HepG2 (cell line): ENCODE measurements around the gene LCLAT1. TPM values are rescaled to one million over a fixed set of nuclear protein-coding genes. Genes with fewer than 3 reads are reported as not detected.

Experiments used
- ATAC-seq: fragments of 200-7000 bp; cut with Tn5 transposase; 3 replicates; pipeline ENCODE4 v1.9.1; 2020; ENCODE audit warnings: mild to moderate bottlenecking, moderate library complexity
- BruUV-seq: library from RNA; stranded (reverse); fragments of 400-500 nt; replicated peaks from 2 replicates; lab custom pipeline; 2021; lab: Mats Ljungman, UMichigan
- CTCF ChIA-PET: fragments of 300-600 bp; formaldehyde crosslinking; extraction: SDS; loops from one replicate; lab custom pipeline; 2021; ENCODE audit warnings: low total read pairs, inconsistent platforms, low intra/inter-chr PET ratio; lab: Yijun Ruan, JAX
- POLR2A ChIA-PET: fragments of 350-600 bp; sonication (Branson Sonifier 250); formaldehyde crosslinking; loops from one replicate; lab custom pipeline; 2020; ENCODE audit warnings: antibody characterized with exemption, inconsistent platforms; lab: Yijun Ruan, JAX
- DNase-seq: peaks from one replicate; pipeline ENCODE4 v3.0.0-alpha.2; 2015; ENCODE audit warnings: low spot score
- FAIRE-seq: peaks from 3 replicates; lab custom pipeline; 2011; peaks lifted over from hg19 to GRCh38; lab: Jason Lieb, UNC
- H2AFZ ChIP-seq: one replicate; pipeline ENCODE4 v1.6.1; 2011; ENCODE audit warnings: low read length, inconsistent platforms
- H3K27ac ChIP-seq: fragments of 300-600 bp; 3 replicates; pipeline ENCODE4 v1.8.0; 2011; ENCODE audit warnings: mixed run types, mild to moderate bottlenecking, mixed read lengths, low read length, inconsistent platforms; ENCODE audit not compliant: insufficient read depth; ENCODE audit errors: extremely low read length
- H3K27me3 ChIP-seq, 2 experiments: fragments of 200-600 bp in 1 of 2; 2 replicates in 1 of 2; 3 replicates in 1 of 2; pipeline versions ENCODE4 v1.6.0 to v1.8.0; 2011; ENCODE audit warnings: low read length in 2 of 2, mild to moderate bottlenecking in 2 of 2, moderate library complexity in 2 of 2, inconsistent platforms in 1 of 2; ENCODE audit not compliant: insufficient read depth in 2 of 2, control insufficient read depth in 1 of 2
- H3K36me3 ChIP-seq, 2 experiments: fragments of 200-600 bp in 1 of 2; replicated peaks in 1 of 2; 2 replicates in 1 of 2; 3 replicates in 1 of 2; pipeline versions ENCODE4 v1.5.1 to v1.8.0; 2011; ENCODE audit warnings: low read length in 2 of 2, inconsistent platforms in 1 of 2; ENCODE audit not compliant: insufficient read depth in 2 of 2, control insufficient read depth in 1 of 2
- H3K4me1 ChIP-seq: 2 replicates; pipeline ENCODE4 v1.5.1; 2012; ENCODE audit warnings: low read length, inconsistent platforms; ENCODE audit not compliant: insufficient read depth
- H3K4me2 ChIP-seq: 2 replicates; pipeline ENCODE4 v1.6.0; 2011; ENCODE audit warnings: low read depth, low read length, inconsistent platforms
- H3K4me3 ChIP-seq, 3 experiments: fragments of 200-600 bp in 1 of 3; sonication (generic), shearing (Covaris generic) in 1 of 3; replicated peaks in 1 of 3; 2 replicates each; pipeline ENCODE4 v1.5.1; 2011 to 2016; ENCODE audit warnings: low read length in 3 of 3, inconsistent platforms in 2 of 3, low read depth in 2 of 3, mild to moderate bottlenecking in 2 of 3, control low read depth in 1 of 3, mixed read lengths in 1 of 3; ENCODE audit not compliant: insufficient read depth in 1 of 3
- H3K79me2 ChIP-seq: one replicate; pipeline ENCODE4 v1.6.1; 2011; ENCODE audit warnings: low read length, inconsistent platforms; ENCODE audit not compliant: insufficient read depth
- H3K9ac ChIP-seq: 2 replicates; pipeline ENCODE4 v1.6.0; 2011; ENCODE audit warnings: mild to moderate bottlenecking, low read depth, low read length, inconsistent platforms; ENCODE audit not compliant: insufficient read depth
- H3K9me3 ChIP-seq: 2 replicates; pipeline ENCODE4 v1.5.1; 2012; ENCODE audit warnings: mild to moderate bottlenecking, low read length
- H4K20me1 ChIP-seq: 2 replicates; pipeline ENCODE4 v1.6.0; 2011; ENCODE audit warnings: inconsistent platforms, mild to moderate bottlenecking, low read length, moderate library complexity; ENCODE audit not compliant: insufficient read depth
- ATF7 ChIP-seq, 2 experiments: fragments of 450-650 bp in 1 of 2; sonication (generic) in 1 of 2; formaldehyde crosslinking in 1 of 2; IDR thresholded peaks; 2 replicates each; pipeline versions ENCODE4 v1.4.0 to v1.6.1; 2016 to 2020; ENCODE audit warnings: antibody characterized with exemption in 1 of 2, mild to moderate bottlenecking in 1 of 2, missing genetic modification reagents in 1 of 2
- CBFB ChIP-seq: sonication (generic); formaldehyde crosslinking; IDR thresholded peaks from 2 replicates; pipeline ENCODE4 v1.4.0; 2020; ENCODE audit warnings: missing genetic modification reagents
- FIP1L1 ChIP-seq: fragments of 200-400 bp; formaldehyde crosslinking; IDR thresholded peaks from 2 replicates; pipeline ENCODE4 v1.6.1; 2018; ENCODE audit warnings: low read depth, mild to moderate bottlenecking, low read length, moderate library complexity, borderline replicate concordance; ENCODE audit not compliant: insufficient read depth
- GPBP1L1 ChIP-seq: sonication (generic); formaldehyde crosslinking; IDR thresholded peaks from 2 replicates; pipeline ENCODE4 v1.5.0; 2020; ENCODE audit warnings: mild to moderate bottlenecking, missing genetic modification reagents
- HMGXB3 ChIP-seq: sonication (generic); formaldehyde crosslinking; IDR thresholded peaks from 2 replicates; pipeline ENCODE4 v1.4.0; 2020; ENCODE audit warnings: missing genetic modification reagents, borderline replicate concordance
- KLF12 ChIP-seq: sonication (generic); formaldehyde crosslinking; IDR thresholded peaks from 2 replicates; pipeline ENCODE4 v1.4.0; 2020; ENCODE audit warnings: missing genetic modification reagents, borderline replicate concordance
- PITX1 ChIP-seq: sonication (generic); formaldehyde crosslinking; IDR thresholded peaks from 2 replicates; pipeline ENCODE4 v1.5.1; 2020; ENCODE audit warnings: mild to moderate bottlenecking, missing genetic modification reagents
- REST ChIP-seq, 2 experiments: IDR thresholded peaks; 2 replicates each; pipeline ENCODE4 v1.6.1; 2011 to 2012; ENCODE audit warnings: low read length in 2 of 2, borderline replicate concordance in 1 of 2, low read depth in 1 of 2, mild to moderate bottlenecking in 1 of 2, moderate library complexity in 1 of 2
- SAFB2 ChIP-seq: sonication (generic); formaldehyde crosslinking; IDR thresholded peaks from 2 replicates; pipeline ENCODE4 v1.5.1; 2020; ENCODE audit warnings: missing genetic modification reagents, low read depth, mild to moderate bottlenecking, borderline replicate concordance
- ZBTB43 ChIP-seq: sonication (generic); formaldehyde crosslinking; conservative IDR thresholded peaks from 2 replicates; pipeline ENCODE4 v1.4.0; 2020; ENCODE audit warnings: missing genetic modification reagents
- WGBS: methylation state at CpG from one replicate; pipeline ENCODE4 v1.1.6; 2017; ENCODE audit warnings: low lambda C conversion rate; 5-methylcytosine and 5-hydroxymethylcytosine counted together
- in situ Hi-C: cut with HindIII; loops from 2 replicates; pipeline ENCODE4 v1.10.0; 2017; ENCODE audit warnings: low pct_unique_long_range_greater_than_20kb; ENCODE audit not compliant: extremely low pct_ligation_motif_present
- intact Hi-C: fragments of 100-400 bp; cut with micrococcal nuclease; formaldehyde crosslinking; loops from one replicate; pipeline ENCODE4 v1.10.0; 2022; ENCODE audit not compliant: unreplicated experiment
- polyA plus RNA-seq, 8 experiments: library from polyadenylated mRNA; depleted of rRNA in 3 of 8; stranded (reverse) in 7 of 8; unstranded in 1 of 8; fragments of >200 nt; fragmentation: Illumina TruSeq in 4 of 8; extraction: Trizol in 4 of 8; gene quantifications; 2 replicates each; pipeline versions ENCODE4 v1.2.1 to v1.2.3, GENCODE V29; 2011 to 2016; ENCODE audit warnings: low read depth in 4 of 8, missing spikeins in 1 of 8, mixed read lengths in 1 of 8; ENCODE audit not compliant: insufficient read depth in 1 of 8
- total RNA-seq, 5 experiments: library from RNA; depleted of rRNA; stranded (reverse); fragments of >200 nt; fragmentation: Illumina TruSeq; extraction: Trizol; gene quantifications; 2 replicates each; pipeline ENCODE4 v1.2.3, GENCODE V29; 2016; ENCODE audit warnings: low read depth in 1 of 5

The LCLAT1 gene
- total and polyA plus RNA-seq, 2 of the 13 experiments (the other 11 are each of a cell fraction or from before 2014, with no cell fraction given): 18.0 to 28.0 TPM

- TF ChIP-seq KLF12 (CRISPR knock-in tag) (no peak), FIP1L1 (no peak), GPBP1L1 (CRISPR knock-in tag) (no peak)
These were observed 45.1 kb downstream of the LCLAT1 start (continued) for GRCh38 chr2:30492185-30492584.

GRCh38 chr2:30492619-30493018 is 45.6 kb downstream of the LCLAT1 start:
- no peak overlapping the region for H3K9ac ChIP-seq
- CTCF ChIA-PET: no interaction called here
- no peak overlapping the region for H3K4me3 ChIP-seq
- H3K9me3 ChIP-seq: peaks cover 2% of the 10 kb centered on the region
- WGBS: 89% methylated on average over 1 of the region's 1 CpG
- TF ChIP-seq PITX1 (no peak), ZBTB43 (CRISPR knock-in tag) (no peak), ATF7 (IDR thresholded peaks at IDR 0.05) (no peak), ATF7 (CRISPR knock-in tag; IDR thresholded peaks at IDR 0.05) (no peak), REST (IDR thresholded peaks at IDR 0.05; ENCODE audit: borderline replicate concordance in 1 of 2, low read depth in 1 of 2, low read length in 2 of 2) (no peak), CBFB (no peak), HMGXB3 (no peak), SAFB2 (no peak)
- peaks cover 5% of the 10 kb centered on the region; the same call in 1 of the 2 replicates for H3K4me1 ChIP-seq
- peaks cover 4% of the 10 kb centered on the region for H3K79me2 ChIP-seq
- no peaks in the 10 kb centered on the region for H3K27me3 ChIP-seq
- no peak overlapping the region for H3K4me2 ChIP-seq
- ATAC-seq (no peak), DNase-seq (no peak), FAIRE-seq (no peak)
- H3K36me3 ChIP-seq: no peaks in the 10 kb centered on the region
- H2AFZ ChIP-seq: no peak overlapping the region
- no peak overlapping the region for H3K27ac ChIP-seq
- intact Hi-C loops (no loop called here), in situ Hi-C loops (no loop called here)
- H4K20me1 ChIP-seq: no peaks in the 10 kb centered on the region
- POLR2A ChIA-PET: no interaction called here
- BruUV-seq: no TSS peak
